ENCODE measurements around the gene UPK1A.
"Not testable (repeated sequence)": the region's sequence is repeated elsewhere in the genome, so short reads cannot be mapped to it uniquely, and the experiment has no call there.

The UPK1A gene

DNA sequence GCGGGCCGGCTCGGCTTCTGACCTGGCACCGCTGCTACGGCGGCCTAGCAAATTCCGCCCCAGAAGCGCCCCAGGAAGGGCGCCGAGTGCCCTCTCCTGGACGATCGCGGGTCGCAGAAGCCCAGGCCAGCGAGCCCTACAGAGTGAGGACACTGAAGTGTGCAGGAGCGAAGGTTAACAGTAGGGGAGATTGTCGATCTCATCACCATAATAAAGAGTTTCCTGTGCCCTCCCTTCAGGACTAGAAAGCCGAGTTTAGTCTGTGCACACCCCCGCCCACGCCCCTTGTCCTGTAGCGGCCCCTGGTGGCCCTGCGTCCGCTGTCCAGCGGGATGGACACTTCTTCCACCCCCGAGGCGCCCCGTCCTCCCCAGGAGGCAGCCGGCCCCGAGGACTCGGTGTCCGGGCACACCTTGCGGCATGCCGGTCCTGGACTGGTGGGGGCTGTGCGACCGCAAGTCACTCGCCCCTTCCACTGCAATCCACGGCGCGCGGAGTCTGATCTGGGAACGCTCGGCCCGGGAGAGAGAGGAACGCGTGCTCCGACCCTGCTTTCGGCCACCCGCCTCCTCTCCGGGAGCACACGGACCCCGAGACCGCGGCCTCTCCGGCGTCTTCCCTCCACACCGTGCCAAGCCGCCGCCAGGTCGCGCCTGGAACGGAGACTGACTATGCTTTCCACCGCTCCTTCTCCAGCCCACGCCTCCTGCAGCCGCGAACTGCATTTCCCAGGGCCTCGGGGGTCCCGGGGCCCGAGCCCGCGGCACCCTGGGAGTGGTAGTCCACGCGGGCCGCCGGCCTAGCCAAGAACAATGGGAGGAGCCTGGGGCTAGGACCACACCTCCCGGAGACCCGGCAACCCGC, 50.7 kb downstream of the UPK1A start:
- DNase-seq (ENCODE audit: low read depth, low spot score), result peak; percentile 98

DNA sequence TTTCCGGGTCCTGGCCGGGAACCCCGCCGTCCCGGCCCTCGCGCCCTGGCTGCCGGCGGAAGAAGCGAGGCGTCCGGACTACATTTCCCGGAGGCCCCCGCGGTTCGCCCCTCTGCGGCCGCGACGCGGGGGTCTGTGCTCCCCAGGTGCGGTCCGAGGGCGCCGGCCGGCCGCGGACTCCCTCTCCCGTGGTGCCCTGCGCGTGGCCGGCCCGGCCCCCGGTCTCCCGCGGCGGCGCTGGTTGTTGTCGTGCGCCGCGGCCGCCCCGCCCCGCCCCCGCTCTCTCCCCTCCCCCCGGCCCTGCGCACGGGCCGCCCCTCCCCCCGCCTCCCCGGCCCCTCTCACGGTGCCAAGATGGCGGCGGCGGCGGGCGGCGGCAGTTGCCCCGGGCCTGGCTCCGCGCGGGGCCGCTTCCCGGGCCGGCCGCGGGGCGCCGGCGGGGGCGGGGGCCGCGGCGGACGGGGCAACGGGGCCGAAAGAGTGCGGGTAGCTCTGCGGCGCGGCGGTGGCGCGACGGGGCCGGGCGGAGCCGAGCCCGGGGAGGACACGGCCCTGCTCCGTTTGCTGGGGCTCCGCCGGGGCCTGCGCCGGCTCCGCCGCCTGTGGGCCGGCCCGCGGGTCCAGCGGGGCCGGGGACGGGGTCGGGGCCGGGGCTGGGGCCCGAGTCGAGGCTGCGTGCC, 51.5 kb downstream of the UPK1A start, which contains the start of gene KMT2B:
TSS of gene KMT2B (plus strand) at position 339 of the 680 bp plus-strand sequence. CDS start at position 355, 16 bp downstream.
- no peak for DNase-seq (ENCODE audit: low read depth, low spot score)

DNA sequence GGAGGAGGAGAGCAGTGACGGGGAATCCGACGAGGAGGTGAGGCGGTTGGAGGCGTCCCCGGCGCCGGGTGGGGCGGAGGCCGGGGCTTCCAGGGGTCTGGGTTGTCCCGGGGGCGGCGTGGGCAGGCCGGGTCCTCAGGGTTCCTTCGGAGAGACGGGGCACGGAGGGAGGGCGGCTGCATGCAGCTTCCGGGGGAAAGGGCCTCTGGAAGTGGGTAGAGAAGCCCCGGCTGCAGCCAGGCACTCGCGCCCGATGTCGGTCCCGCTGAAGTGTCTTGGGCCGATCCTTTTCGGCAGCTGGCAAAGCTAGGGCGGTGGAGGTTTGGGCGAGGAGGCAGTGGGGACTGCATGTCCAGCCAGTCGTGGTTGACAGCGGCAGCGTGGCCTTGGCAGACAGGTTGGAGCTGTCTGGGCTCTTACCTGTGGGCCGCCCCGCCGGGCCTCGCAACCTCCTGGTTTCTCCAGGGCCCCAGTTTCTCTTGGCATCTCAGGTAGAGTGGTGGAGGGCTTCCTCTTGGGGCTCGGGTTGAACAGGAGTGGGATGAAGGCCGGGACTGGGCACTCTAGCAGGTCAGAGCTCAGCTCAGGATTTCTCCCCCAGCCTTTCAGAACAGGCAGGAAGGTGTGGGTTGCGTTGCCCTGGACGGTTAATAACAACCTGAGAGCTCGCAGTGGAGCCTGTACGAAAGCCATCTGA, 52.2 kb downstream of the UPK1A start:
- no peak for DNase-seq (ENCODE audit: low read depth, low spot score)

DNA sequence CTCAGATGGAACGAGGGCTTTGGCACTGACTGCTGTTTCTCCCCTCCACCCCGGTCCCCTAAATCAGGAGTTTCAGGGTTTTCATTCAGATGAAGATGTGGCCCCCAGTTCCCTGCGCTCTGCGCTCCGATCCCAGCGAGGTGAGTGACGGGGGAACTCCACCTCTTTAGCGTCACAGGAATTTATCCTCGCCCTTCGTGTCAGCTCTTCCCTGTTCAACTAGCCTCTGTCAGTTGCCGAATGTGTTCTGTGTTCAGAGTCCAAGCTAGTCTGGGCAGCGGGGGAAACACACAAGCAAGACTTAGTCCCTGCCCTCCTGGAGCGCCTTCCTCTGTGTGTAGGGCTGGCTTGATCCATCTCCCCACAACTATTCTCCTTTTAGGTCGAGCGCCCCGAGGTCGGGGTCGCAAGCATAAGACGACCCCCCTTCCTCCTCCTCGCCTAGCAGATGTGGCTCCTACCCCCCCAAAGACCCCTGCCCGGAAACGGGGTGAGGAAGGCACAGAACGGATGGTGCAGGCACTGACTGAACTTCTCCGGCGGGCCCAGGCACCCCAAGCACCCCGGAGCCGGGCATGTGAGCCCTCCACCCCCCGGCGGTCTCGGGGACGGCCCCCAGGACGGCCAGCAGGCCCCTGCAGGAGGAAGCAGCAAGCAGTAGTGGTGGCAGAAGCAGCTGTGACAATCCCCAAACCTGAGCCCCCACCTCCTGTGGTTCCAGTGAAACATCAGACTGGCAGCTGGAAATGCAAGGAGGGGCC, 53.3 kb downstream of the UPK1A start:
- no peak for DNase-seq (ENCODE audit: low read depth, low spot score)

DNA sequence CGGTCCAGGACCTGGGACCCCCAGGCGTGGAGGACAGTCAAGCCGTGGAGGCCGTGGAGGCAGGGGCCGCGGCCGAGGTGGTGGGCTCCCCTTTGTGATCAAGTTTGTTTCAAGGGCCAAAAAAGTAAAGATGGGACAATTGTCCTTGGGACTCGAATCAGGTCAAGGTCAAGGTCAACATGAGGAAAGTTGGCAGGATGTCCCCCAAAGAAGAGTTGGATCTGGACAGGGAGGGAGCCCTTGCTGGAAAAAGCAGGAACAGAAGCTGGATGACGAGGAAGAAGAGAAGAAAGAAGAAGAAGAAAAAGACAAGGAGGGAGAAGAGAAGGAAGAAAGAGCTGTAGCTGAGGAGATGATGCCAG, 53.8 kb downstream of the UPK1A start:
- DNase-seq (ENCODE audit: low read depth, low spot score), result no peak

DNA sequence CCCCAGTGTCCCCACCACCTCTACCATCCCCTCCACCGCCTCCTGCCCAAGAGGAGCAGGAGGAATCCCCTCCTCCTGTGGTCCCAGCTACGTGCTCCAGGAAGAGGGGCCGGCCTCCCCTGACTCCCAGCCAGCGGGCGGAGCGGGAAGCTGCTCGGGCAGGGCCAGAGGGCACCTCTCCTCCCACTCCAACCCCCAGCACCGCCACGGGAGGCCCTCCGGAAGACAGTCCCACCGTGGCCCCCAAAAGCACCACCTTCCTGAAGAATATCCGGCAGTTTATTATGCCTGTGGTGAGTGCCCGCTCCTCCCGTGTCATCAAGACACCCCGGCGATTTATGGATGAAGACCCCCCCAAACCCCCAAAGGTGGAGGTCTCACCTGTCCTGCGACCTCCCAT, 54.3 kb downstream of the UPK1A start:
- no peak for DNase-seq (ENCODE audit: low read depth, low spot score)

DNA sequence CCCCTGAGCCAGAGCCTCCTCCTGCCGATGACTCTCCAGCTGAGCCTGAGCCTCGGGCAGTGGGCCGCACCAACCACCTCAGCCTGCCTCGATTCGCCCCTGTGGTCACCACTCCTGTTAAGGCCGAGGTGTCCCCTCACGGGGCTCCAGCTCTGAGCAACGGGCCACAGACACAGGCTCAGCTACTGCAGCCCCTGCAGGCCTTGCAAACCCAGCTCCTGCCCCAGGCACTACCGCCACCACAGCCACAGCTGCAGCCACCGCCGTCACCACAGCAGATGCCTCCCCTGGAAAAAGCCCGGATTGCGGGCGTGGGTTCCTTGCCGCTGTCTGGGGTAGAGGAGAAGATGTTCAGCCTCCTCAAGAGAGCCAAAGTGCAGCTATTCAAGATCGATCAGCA, 55.1 kb downstream of the UPK1A start:
- no peak for DNase-seq (ENCODE audit: low read depth, low spot score)

DNA sequence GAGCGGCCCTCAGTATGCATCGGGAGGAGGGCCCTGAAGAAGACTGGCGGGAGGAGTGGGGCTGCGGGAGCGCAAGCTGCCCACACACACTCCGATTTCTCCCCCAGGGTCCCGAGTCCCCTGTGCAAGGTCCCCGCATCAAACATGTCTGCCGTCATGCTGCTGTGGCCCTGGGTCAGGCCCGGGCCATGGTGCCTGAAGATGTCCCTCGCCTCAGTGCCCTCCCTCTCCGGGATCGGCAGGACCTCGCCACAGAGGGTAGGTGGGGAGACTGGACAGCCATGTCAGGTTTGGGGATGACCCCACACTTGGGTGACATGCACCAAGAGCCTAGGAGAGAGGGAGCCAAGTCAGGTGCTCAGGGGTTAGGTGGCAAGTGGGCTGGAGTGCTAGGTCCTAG, 56.1 kb downstream of the UPK1A start:
- DNase-seq (ENCODE audit: low read depth, low spot score), result no peak

DNA sequence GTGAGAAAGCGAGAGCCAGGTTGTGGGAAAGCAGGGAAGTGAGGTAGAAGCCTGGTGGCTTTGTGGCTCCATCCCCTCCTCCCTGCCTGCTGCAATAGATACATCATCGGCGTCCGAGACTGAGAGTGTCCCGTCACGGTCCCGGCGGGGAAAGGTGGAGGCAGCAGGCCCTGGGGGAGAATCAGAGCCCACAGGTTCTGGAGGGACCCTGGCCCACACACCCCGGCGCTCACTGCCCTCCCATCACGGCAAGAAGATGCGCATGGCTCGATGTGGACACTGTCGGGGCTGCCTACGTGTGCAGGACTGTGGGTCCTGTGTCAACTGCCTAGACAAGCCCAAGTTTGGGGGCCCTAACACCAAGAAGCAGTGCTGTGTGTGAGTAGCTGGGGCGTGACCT, 56.6 kb downstream of the UPK1A start:
- no peak for DNase-seq (ENCODE audit: low read depth, low spot score)

DNA sequence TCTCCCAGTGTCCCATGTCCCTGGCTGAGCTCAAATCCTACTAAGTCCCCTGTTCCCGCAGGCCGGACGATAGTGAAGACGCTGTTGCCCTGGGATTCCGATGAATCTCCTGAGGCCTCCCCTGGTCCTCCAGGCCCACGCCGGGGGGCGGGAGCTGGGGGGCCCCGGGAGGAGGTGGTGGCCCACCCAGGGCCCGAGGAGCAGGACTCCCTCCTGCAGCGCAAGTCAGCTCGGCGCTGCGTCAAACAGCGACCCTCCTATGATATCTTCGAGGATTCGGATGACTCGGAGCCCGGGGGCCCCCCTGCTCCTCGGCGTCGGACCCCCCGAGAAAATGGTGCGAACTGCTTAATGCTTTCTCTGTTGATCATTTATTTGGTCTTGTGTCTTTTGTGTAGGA, 57.4 kb downstream of the UPK1A start:
- no peak for DNase-seq (ENCODE audit: low read depth, low spot score)

DNA sequence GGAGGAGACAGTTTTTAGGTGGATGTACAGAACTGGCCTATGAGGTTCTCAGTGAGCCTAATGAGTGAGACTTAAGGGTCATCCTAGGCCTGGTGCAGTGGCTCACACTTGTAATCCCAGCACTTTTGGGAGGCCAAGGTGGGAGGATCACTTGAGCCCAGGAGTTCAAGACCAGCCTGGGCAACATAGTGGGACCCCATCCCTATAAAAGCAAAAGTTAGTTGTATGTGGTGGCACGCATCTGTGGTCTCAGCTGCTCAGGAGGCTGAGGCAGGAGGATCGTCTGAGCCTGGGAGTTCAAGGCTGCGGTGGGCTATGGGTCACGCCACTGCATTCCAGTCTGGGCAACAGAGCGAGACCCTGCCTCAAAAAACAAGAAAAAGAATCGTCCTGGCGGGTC, 57.8 kb downstream of the UPK1A start:
- not testable (repeated sequence) for DNase-seq (ENCODE audit: low read depth, low spot score)

DNA sequence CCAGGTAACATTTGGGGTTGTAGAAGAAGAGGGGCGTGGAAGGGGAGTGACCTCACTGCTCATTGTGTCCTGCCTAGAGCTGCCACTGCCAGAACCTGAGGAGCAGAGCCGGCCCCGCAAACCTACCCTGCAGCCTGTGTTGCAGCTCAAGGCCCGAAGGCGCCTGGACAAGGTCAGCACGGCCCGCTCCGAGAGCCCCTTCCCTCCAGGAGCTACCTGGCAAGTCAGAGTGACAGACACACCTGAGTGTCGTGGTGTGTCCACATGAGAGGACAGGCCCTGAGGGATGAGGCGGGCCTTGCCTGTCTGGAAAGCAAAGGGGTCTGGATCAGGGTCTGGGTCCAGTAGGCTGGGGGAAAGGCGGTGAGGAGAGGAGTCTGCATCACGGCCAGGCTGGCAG, 58.2 kb downstream of the UPK1A start:
- DNase-seq (ENCODE audit: low read depth, low spot score), result no peak

DNA sequence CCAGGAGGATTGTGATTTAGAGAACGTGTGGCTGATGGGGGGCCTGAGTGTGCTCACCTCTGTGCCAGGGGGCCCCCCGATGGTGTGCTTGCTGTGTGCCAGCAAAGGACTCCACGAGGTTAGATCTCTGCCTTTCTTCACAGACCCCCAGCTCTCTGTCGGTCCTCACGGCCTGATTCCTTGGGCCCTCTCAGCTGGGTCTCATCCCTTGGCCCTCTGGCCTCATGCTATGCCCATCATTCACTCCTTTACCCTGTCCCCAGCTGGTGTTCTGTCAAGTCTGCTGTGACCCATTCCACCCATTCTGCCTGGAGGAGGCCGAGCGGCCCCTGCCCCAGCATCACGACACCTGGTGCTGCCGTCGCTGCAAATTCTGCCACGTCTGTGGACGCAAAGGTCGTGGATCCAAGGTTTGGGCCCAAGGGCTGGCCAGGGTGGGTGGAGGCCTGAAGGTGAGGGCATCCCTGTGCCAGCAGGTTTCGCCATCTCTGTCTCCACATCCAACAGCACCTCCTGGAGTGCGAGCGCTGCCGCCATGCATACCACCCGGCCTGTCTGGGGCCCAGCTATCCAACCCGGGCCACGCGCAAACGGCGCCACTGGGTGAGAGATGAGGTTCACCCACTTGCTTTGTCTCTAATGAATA, 59.0 kb downstream of the UPK1A start:
- no peak for DNase-seq (ENCODE audit: low read depth, low spot score)

DNA sequence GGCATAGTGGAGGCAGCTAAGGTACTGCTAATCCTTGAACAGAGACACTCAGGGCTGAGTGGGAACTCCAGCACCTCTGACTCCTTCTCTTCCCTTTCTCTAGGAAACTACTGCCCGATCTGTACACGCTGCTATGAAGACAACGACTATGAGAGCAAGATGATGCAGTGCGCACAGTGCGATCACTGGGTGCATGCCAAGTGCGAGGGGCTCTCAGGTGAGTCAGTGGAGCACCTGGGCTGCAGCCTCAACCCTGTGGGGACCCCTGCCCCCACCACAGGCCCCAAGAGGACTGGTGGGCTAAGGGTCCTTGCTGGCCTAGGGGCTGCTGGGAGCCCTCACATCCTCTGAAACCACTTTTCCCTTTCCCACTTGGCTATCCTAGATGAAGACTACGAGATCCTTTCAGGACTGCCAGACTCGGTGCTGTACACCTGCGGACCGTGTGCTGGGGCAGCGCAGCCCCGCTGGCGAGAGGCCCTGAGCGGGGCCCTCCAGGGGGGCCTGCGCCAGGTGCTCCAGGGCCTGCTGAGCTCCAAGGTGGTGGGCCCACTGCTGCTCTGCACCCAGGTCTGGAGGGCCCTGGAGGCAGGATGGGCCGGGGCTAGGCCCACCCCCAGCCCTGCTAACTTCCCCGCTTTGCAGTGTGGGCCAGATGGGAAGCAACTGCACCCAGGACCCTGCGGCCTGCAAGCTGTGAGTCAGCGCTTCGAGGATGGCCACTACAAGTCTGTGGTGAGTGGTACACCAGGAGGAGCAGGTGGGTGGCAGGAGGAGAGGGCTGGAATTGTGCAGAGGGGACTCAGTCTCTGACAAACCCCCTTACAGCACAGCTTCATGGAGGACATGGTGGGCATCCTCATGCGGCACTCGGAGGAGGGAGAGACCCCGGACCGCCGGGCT, 61.0 kb downstream of the UPK1A start:
- DNase-seq (ENCODE audit: low read depth, low spot score), result no peak

Data from iPS DF 19.7 (cell line).